Stimulated activated CD8-positive, alpha-beta memory T cell treated with anti-CD3 and anti-CD28 coated beads, Interleukin-12 subunit alpha, Interleukin-12 subunit beta, amount 100 ng/mL, for 1 hour (primary cell): ENCODE results near the gene ZNF221.
A peak's percentile ranks its signal among the peaks of the same experiment; 100 is the strongest.
"Not testable (repeated sequence)": the region's sequence is repeated elsewhere in the genome, so short reads cannot be mapped to it uniquely, and the experiment has no call there.

Source experiments
- DNase-seq: peaks from one replicate; pipeline ENCODE4 v3.0.0-alpha.2; 2020; ENCODE audit warnings: low read depth

The ZNF221 gene

GRCh38 chr19:43950834-43951645 is at the start of gene ZNF221:
TSS of gene ZNF221 (plus strand) at chr19:43951228. CDS start at chr19:43962727, 11,499 bp downstream.
- peak; percentile 36 for DNase-seq

- DNase-seq = peak; percentile 39
Measured at GRCh38 chr19:43901395-43902390, 49.3 kb upstream of the ZNF221 start.

- DNase-seq = no peak
Measured at GRCh38 chr19:43902399-43902798, 48.6 kb upstream of the ZNF221 start.

- no peak for DNase-seq
Measured at GRCh38 chr19:43905897-43906296, 45.1 kb upstream of the ZNF221 start.

GRCh38 chr19:43906774-43907173 is 44.3 kb upstream of the ZNF221 start:
- DNase-seq = no peak

- DNase-seq = no peak
Measured at GRCh38 chr19:43908659-43909058, 42.4 kb upstream of the ZNF221 start.

GRCh38 chr19:43910884-43911283 is 40.1 kb upstream of the ZNF221 start:
- no peak for DNase-seq

GRCh38 chr19:43913383-43913782 is 37.6 kb upstream of the ZNF221 start:
- no peak for DNase-seq

GRCh38 chr19:43914051-43914450 is 37.0 kb upstream of the ZNF221 start:
- no peak for DNase-seq

- DNase-seq = no peak
Measured at GRCh38 chr19:43923875-43924274, 27.2 kb upstream of the ZNF221 start.

- DNase-seq = no peak
Measured at GRCh38 chr19:43928820-43929219, 22.2 kb upstream of the ZNF221 start.

- no peak for DNase-seq
Measured at GRCh38 chr19:43934055-43934984, 16.7 kb upstream of the ZNF221 start.

GRCh38 chr19:43934985-43935708 is 15.9 kb upstream of the ZNF221 start, which contains the start of gene ZNF45:
TSS of gene ZNF45 (minus strand) at chr19:43935282. CDS start at chr19:43922185, 13,097 bp downstream.
- DNase-seq = peak; percentile 79

- DNase-seq = no peak
Measured at GRCh38 chr19:43936188-43936587, 14.8 kb upstream of the ZNF221 start.

- no peak for DNase-seq
Measured at GRCh38 chr19:43939557-43940260, 11.3 kb upstream of the ZNF221 start.

GRCh38 chr19:43940719-43941118 is 10.3 kb upstream of the ZNF221 start:
- no peak for DNase-seq

- DNase-seq = no peak
Measured at GRCh38 chr19:43941209-43941608, 9.8 kb upstream of the ZNF221 start.

- DNase-seq = not testable (repeated sequence)
Measured at GRCh38 chr19:43947412-43947811, 3.6 kb upstream of the ZNF221 start.

GRCh38 chr19:43949803-43950202 is 1.2 kb upstream of the ZNF221 start:
- DNase-seq = not testable (repeated sequence)

- DNase-seq = no peak
Measured at GRCh38 chr19:43956827-43957226, 5.8 kb downstream of the ZNF221 start.
